ENCODE measurements around the gene CDH2. TPM values are rescaled to one million over a fixed set of nuclear protein-coding genes. Genes with fewer than 3 reads are reported as not detected.

The CDH2 gene
- total RNA-seq, 1 experiment from 2014 or later: 15.0 TPM

- no TSS peak for BruUV-seq (replicated peaks)
- Histone ChIP-seq H3K36me3 (ENCODE audit: insufficient read depth, low read length, poor library complexity, severe bottlenecking) (no peaks in the 10 kb centered on the region), H3K4me1 (ENCODE audit: insufficient read depth, low read length, poor library complexity, severe bottlenecking) (no peaks in the 10 kb centered on the region), H3K9me3 (ENCODE audit: low read depth, low read length, poor library complexity, severe bottlenecking) (no peaks in the 10 kb centered on the region), H3K27ac (ENCODE audit: low read depth, low read length, poor library complexity, severe bottlenecking) (no peak overlapping the region), H3K4me3 (ENCODE audit: low read depth, low read length, poor library complexity, severe bottlenecking) (no peak overlapping the region), H3K27me3 (replicated peaks; ENCODE audit: insufficient read depth, low read depth, low read length, poor library complexity) (peaks cover 4% of the 10 kb centered on the region)
- intact Hi-C loops (cut with micrococcal nuclease; ENCODE audit: unreplicated experiment): no loop called here
- DNase-seq (ENCODE audit: low spot score): no peak
- no peak for TF ChIP-seq EZH2 (IDR thresholded peaks at IDR 0.05; ENCODE audit: borderline replicate concordance, low read depth, low read length, poor library complexity, severe bottlenecking)
- TF ChIP-seq, protein P1, sequence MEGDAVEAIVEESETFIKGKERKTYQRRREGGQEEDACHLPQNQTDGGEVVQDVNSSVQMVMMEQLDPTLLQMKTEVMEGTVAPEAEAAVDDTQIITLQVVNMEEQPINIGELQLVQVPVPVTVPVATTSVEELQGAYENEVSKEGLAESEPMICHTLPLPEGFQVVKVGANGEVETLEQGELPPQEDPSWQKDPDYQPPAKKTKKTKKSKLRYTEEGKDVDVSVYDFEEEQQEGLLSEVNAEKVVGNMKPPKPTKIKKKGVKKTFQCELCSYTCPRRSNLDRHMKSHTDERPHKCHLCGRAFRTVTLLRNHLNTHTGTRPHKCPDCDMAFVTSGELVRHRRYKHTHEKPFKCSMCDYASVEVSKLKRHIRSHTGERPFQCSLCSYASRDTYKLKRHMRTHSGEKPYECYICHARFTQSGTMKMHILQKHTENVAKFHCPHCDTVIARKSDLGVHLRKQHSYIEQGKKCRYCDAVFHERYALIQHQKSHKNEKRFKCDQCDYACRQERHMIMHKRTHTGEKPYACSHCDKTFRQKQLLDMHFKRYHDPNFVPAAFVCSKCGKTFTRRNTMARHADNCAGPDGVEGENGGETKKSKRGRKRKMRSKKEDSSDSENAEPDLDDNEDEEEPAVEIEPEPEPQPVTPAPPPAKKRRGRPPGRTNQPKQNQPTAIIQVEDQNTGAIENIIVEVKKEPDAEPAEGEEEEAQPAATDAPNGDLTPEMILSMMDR (conservative IDR thresholded peaks at IDR 0.05; ENCODE audit: low read depth, low read length): no peak
- POLR2A ChIA-PET (ENCODE audit: low non-redundant PET): no interaction called here
- CTCF ChIA-PET: no interaction called here
Observed at GRCh38 chr18:27903906-27904305, 273.0 kb downstream of the CDH2 start.

GRCh38 chr18:27901424-27902226 is 275.3 kb downstream of the CDH2 start:
- H3K36me3 ChIP-seq (ENCODE audit: insufficient read depth, low read length, poor library complexity, severe bottlenecking): no peaks in the 10 kb centered on the region
- TF ChIP-seq EZH2 (IDR thresholded peaks at IDR 0.05; ENCODE audit: borderline replicate concordance, low read depth, low read length, poor library complexity, severe bottlenecking): no peak
- TF ChIP-seq, protein P1 (conservative IDR thresholded peaks at IDR 0.05; ENCODE audit: low read depth, low read length): no peak
- POLR2A ChIA-PET (ENCODE audit: low non-redundant PET): no interaction called here
- no peaks in the 10 kb centered on the region for H3K4me1 ChIP-seq (ENCODE audit: insufficient read depth, low read length, poor library complexity, severe bottlenecking)
- H3K27me3 ChIP-seq (replicated peaks; ENCODE audit: insufficient read depth, low read depth, low read length, poor library complexity): peaks cover 14% of the 10 kb centered on the region
- no peak overlapping the region for H3K27ac ChIP-seq (ENCODE audit: low read depth, low read length, poor library complexity, severe bottlenecking)
- BruUV-seq (replicated peaks): no TSS peak
- CTCF ChIA-PET: no interaction called here
- no peak overlapping the region for H3K4me3 ChIP-seq (ENCODE audit: low read depth, low read length, poor library complexity, severe bottlenecking)
- no peaks in the 10 kb centered on the region for H3K9me3 ChIP-seq (ENCODE audit: low read depth, low read length, poor library complexity, severe bottlenecking)
- no peak for DNase-seq (ENCODE audit: low spot score)
- intact Hi-C loops (cut with micrococcal nuclease; ENCODE audit: unreplicated experiment): no loop called here

Data from A673 (cell line).